ENCODE results near the gene TMEM31. TPM values are rescaled to one million over a fixed set of nuclear protein-coding genes. Genes with fewer than 3 reads are reported as not detected.

Gene TMEM31
- total RNA-seq, 1 experiment from 2014 or later: not detected

GRCh38 chrX:103666202-103667107 is 44.3 kb upstream of the TMEM31 start:
- Histone ChIP-seq H3K27ac (ENCODE audit: low read depth, low read length) (no peak overlapping the region), H3K4me1 (ENCODE audit: control insufficient read depth in 1 of 2, insufficient read depth in 2 of 2, low read length in 2 of 2) (no peaks in the 10 kb centered on the region), H3K4me2 (ENCODE audit: low read length) (no peak overlapping the region), H3K9ac (ENCODE audit: low read length) (no peak overlapping the region), H3K9me3 (ENCODE audit: control insufficient read depth in 1 of 2, insufficient read depth in 1 of 2, low read depth in 1 of 2, low read length in 2 of 2) (no peaks in the 10 kb centered on the region), H4K20me1 (ENCODE audit: insufficient read depth) (no peaks in the 10 kb centered on the region), H3K27me3 (ENCODE audit: insufficient read depth, low read length) (no peaks in the 10 kb centered on the region), H3K9me2 (ENCODE audit: insufficient read depth) (no peaks in the 10 kb centered on the region), H3K4me3 (replicated peaks in 1 of 2; ENCODE audit: low read depth in 1 of 2, low read length in 2 of 2) (no peak overlapping the region), H3K36me3 (ENCODE audit: control insufficient read depth in 1 of 2, insufficient read depth in 2 of 2, low read length in 2 of 2) (no peaks in the 10 kb centered on the region), H3K79me2 (ENCODE audit: insufficient read depth, low read length) (no peaks in the 10 kb centered on the region), H2AFZ (ENCODE audit: low read depth, low read length, poor library complexity, severe bottlenecking) (no peak overlapping the region)
- ChIA-PET RAD21 (ENCODE audit: low non-redundant PET in 1 of 2, low total read pairs in 2 of 2, uncharacterized antibody in 2 of 2, unreplicated experiment in 2 of 2) (no interaction called here), CTCF (no interaction called here), POLR2A (no interaction called here)
- intact Hi-C loops (cut with micrococcal nuclease): no loop called here
- BruUV-seq (replicated peaks): no TSS peak
- ATAC-seq (no peak), DNase-seq (ENCODE audit: low read depth, low spot score) (no peak)
- TF ChIP-seq TCF7L2 (IDR thresholded peaks at IDR 0.05; ENCODE audit: borderline replicate concordance, extremely low read depth, insufficient read depth, insufficient read length): no peak

GRCh38 chrX:103669745-103670144 is 41.0 kb upstream of the TMEM31 start:
- Histone ChIP-seq H3K27ac (ENCODE audit: low read depth, low read length) (no peak overlapping the region), H3K9ac (ENCODE audit: low read length) (no peak overlapping the region), H3K4me1 (ENCODE audit: control insufficient read depth in 1 of 2, insufficient read depth in 2 of 2, low read length in 2 of 2) (no peaks in the 10 kb centered on the region), H3K9me2 (ENCODE audit: insufficient read depth) (no peaks in the 10 kb centered on the region), H3K36me3 (ENCODE audit: control insufficient read depth in 1 of 2, insufficient read depth in 2 of 2, low read length in 2 of 2) (no peaks in the 10 kb centered on the region), H3K4me2 (ENCODE audit: low read length) (no peak overlapping the region), H2AFZ (ENCODE audit: low read depth, low read length, poor library complexity, severe bottlenecking) (no peak overlapping the region), H3K27me3 (ENCODE audit: insufficient read depth, low read length) (no peaks in the 10 kb centered on the region), H3K4me3 (replicated peaks in 1 of 2; ENCODE audit: low read depth in 1 of 2, low read length in 2 of 2) (no peak overlapping the region), H3K9me3 (ENCODE audit: control insufficient read depth in 1 of 2, insufficient read depth in 1 of 2, low read depth in 1 of 2, low read length in 2 of 2) (no peaks in the 10 kb centered on the region), H3K79me2 (ENCODE audit: insufficient read depth, low read length) (no peaks in the 10 kb centered on the region), H4K20me1 (ENCODE audit: insufficient read depth) (no peaks in the 10 kb centered on the region)
- CTCF ChIA-PET: no interaction called here
- RAD21 ChIA-PET (ENCODE audit: low non-redundant PET in 1 of 2, low total read pairs in 2 of 2, uncharacterized antibody in 2 of 2, unreplicated experiment in 2 of 2): no interaction called here
- intact Hi-C loops (cut with micrococcal nuclease): loop anchor here (10.0 kb wide), 1 partner anchor 85 kb away; the partner anchor contains the start of gene TCEAL4
- POLR2A ChIA-PET: no interaction called here
- ATAC-seq (no peak), DNase-seq (ENCODE audit: low read depth, low spot score) (no peak)
- no TSS peak for BruUV-seq (replicated peaks)
- TF ChIP-seq RAD21 (IDR thresholded peaks at IDR 0.05; ENCODE audit: low read depth): no peak
- no peak for TF ChIP-seq TCF7L2 (IDR thresholded peaks at IDR 0.05; ENCODE audit: borderline replicate concordance, extremely low read depth, insufficient read depth, insufficient read length)
- no peak for TF ChIP-seq POLR2AphosphoS5 (IDR thresholded peaks at IDR 0.05; ENCODE audit: low read depth, low read length)
- TF ChIP-seq REST (IDR thresholded peaks at IDR 0.05; ENCODE audit: low read depth): no peak
- no peak for TF ChIP-seq ATF3 (IDR thresholded peaks at IDR 0.05)
- TF ChIP-seq ZFX (IDR thresholded peaks at IDR 0.05): no peak
- no peak for TF ChIP-seq CEBPB (IDR thresholded peaks at IDR 0.05; ENCODE audit: low read depth)
- TF ChIP-seq SRF (IDR thresholded peaks at IDR 0.05; ENCODE audit: low read depth): no peak
- TF ChIP-seq EGR1 (IDR thresholded peaks at IDR 0.05; ENCODE audit: low read depth): no peak
- TF ChIP-seq FOSL1 (IDR thresholded peaks at IDR 0.05; ENCODE audit: low read depth): no peak
- no peak for TF ChIP-seq SP1 (IDR thresholded peaks at IDR 0.05; ENCODE audit: low read depth)
- TF ChIP-seq CBX3 (IDR thresholded peaks at IDR 0.05; ENCODE audit: low read depth): no peak
- TF ChIP-seq EZH2phosphoT487 (IDR thresholded peaks at IDR 0.05; ENCODE audit: borderline replicate concordance): no peak
- TF ChIP-seq SIN3A (IDR thresholded peaks at IDR 0.05; ENCODE audit: low read depth): no peak
- no peak for TF ChIP-seq YY1 (IDR thresholded peaks at IDR 0.05; ENCODE audit: extremely low read depth, insufficient replicate concordance, low read depth, low read length)
- no peak for TF ChIP-seq MAX (IDR thresholded peaks at IDR 0.05)
- TF ChIP-seq EZH2 (IDR thresholded peaks at IDR 0.05): no peak

Measured in HCT116 (cell line).